HepG2 (cell line): ENCODE results near the gene TMEM121. TPM values are rescaled to one million over a fixed set of nuclear protein-coding genes. Genes with fewer than 3 reads are reported as not detected.

Experiments
- ATAC-seq: fragments of 200-7000 bp; cut with Tn5 transposase; 3 replicates; pipeline ENCODE4 v1.9.1; 2020; ENCODE audit warnings: mild to moderate bottlenecking, moderate library complexity
- BruUV-seq: library from RNA; stranded (reverse); fragments of 400-500 nt; replicated peaks from 2 replicates; lab custom pipeline; 2021; lab: Mats Ljungman, UMichigan
- CTCF ChIA-PET: fragments of 300-600 bp; formaldehyde crosslinking; extraction: SDS; loops from one replicate; lab custom pipeline; 2021; ENCODE audit warnings: low total read pairs, inconsistent platforms, low intra/inter-chr PET ratio; lab: Yijun Ruan, JAX
- POLR2A ChIA-PET: fragments of 350-600 bp; sonication (Branson Sonifier 250); formaldehyde crosslinking; loops from one replicate; lab custom pipeline; 2020; ENCODE audit warnings: antibody characterized with exemption, inconsistent platforms; lab: Yijun Ruan, JAX
- DNase-seq: peaks from one replicate; pipeline ENCODE4 v3.0.0-alpha.2; 2015; ENCODE audit warnings: low spot score
- FAIRE-seq: peaks from 3 replicates; lab custom pipeline; 2011; peaks lifted over from hg19 to GRCh38; lab: Jason Lieb, UNC
- H2AFZ ChIP-seq: one replicate; pipeline ENCODE4 v1.6.1; 2011; ENCODE audit warnings: low read length, inconsistent platforms
- H3K27ac ChIP-seq: fragments of 300-600 bp; 3 replicates; pipeline ENCODE4 v1.8.0; 2011; ENCODE audit warnings: mixed run types, mild to moderate bottlenecking, mixed read lengths, low read length, inconsistent platforms; ENCODE audit not compliant: insufficient read depth; ENCODE audit errors: extremely low read length
- H3K27me3 ChIP-seq, 2 experiments: fragments of 200-600 bp in 1 of 2; 2 replicates in 1 of 2; 3 replicates in 1 of 2; pipeline versions ENCODE4 v1.6.0 to v1.8.0; 2011; ENCODE audit warnings: low read length in 2 of 2, mild to moderate bottlenecking in 2 of 2, moderate library complexity in 2 of 2, inconsistent platforms in 1 of 2; ENCODE audit not compliant: insufficient read depth in 2 of 2, control insufficient read depth in 1 of 2
- H3K36me3 ChIP-seq, 2 experiments: fragments of 200-600 bp in 1 of 2; replicated peaks in 1 of 2; 2 replicates in 1 of 2; 3 replicates in 1 of 2; pipeline versions ENCODE4 v1.5.1 to v1.8.0; 2011; ENCODE audit warnings: low read length in 2 of 2, inconsistent platforms in 1 of 2; ENCODE audit not compliant: insufficient read depth in 2 of 2, control insufficient read depth in 1 of 2
- H3K4me1 ChIP-seq: 2 replicates; pipeline ENCODE4 v1.5.1; 2012; ENCODE audit warnings: low read length, inconsistent platforms; ENCODE audit not compliant: insufficient read depth
- H3K4me2 ChIP-seq: 2 replicates; pipeline ENCODE4 v1.6.0; 2011; ENCODE audit warnings: low read depth, low read length, inconsistent platforms
- H3K4me3 ChIP-seq, 3 experiments: fragments of 200-600 bp in 1 of 3; sonication (generic), shearing (Covaris generic) in 1 of 3; replicated peaks in 1 of 3; 2 replicates each; pipeline ENCODE4 v1.5.1; 2011 to 2016; ENCODE audit warnings: low read length in 3 of 3, inconsistent platforms in 2 of 3, low read depth in 2 of 3, mild to moderate bottlenecking in 2 of 3, control low read depth in 1 of 3, mixed read lengths in 1 of 3; ENCODE audit not compliant: insufficient read depth in 1 of 3
- H3K79me2 ChIP-seq: one replicate; pipeline ENCODE4 v1.6.1; 2011; ENCODE audit warnings: low read length, inconsistent platforms; ENCODE audit not compliant: insufficient read depth
- H3K9ac ChIP-seq: 2 replicates; pipeline ENCODE4 v1.6.0; 2011; ENCODE audit warnings: mild to moderate bottlenecking, low read depth, low read length, inconsistent platforms; ENCODE audit not compliant: insufficient read depth
- H3K9me3 ChIP-seq: 2 replicates; pipeline ENCODE4 v1.5.1; 2012; ENCODE audit warnings: mild to moderate bottlenecking, low read length
- H4K20me1 ChIP-seq: 2 replicates; pipeline ENCODE4 v1.6.0; 2011; ENCODE audit warnings: inconsistent platforms, mild to moderate bottlenecking, low read length, moderate library complexity; ENCODE audit not compliant: insufficient read depth
- ARID4A ChIP-seq: sonication (generic); formaldehyde crosslinking; IDR thresholded peaks from 2 replicates; pipeline ENCODE4 v1.5.0; 2020; ENCODE audit warnings: mild to moderate bottlenecking, missing genetic modification reagents, borderline replicate concordance
- CHD2 ChIP-seq: IDR thresholded peaks from 2 replicates; pipeline ENCODE4 v1.6.1; 2011; ENCODE audit warnings: low read depth, low read length, improper control_type of control experiment
- IKZF4 ChIP-seq: sonication (generic); formaldehyde crosslinking; IDR thresholded peaks from 2 replicates; pipeline ENCODE4 v1.5.1; 2020; ENCODE audit warnings: borderline replicate concordance, mild to moderate bottlenecking, low read depth, missing genetic modification reagents; ENCODE audit errors: not compliant biosample characterization
- POLR2G ChIP-seq: fragments of 200-400 bp; formaldehyde crosslinking; IDR thresholded peaks from 2 replicates; pipeline ENCODE4 v1.6.1; 2018; ENCODE audit warnings: mild to moderate bottlenecking, low read depth, low read length, moderate library complexity
- ZMYM3 ChIP-seq: sonication (generic); formaldehyde crosslinking; IDR thresholded peaks from 2 replicates; pipeline ENCODE4 v1.5.1; 2020; ENCODE audit warnings: mild to moderate bottlenecking, missing genetic modification reagents
- ZNF121 ChIP-seq: sonication (generic); formaldehyde crosslinking; IDR thresholded peaks from 2 replicates; pipeline ENCODE4 v1.5.0; 2020; ENCODE audit warnings: mild to moderate bottlenecking, missing genetic modification reagents
- ZNF607 ChIP-seq: sonication (generic); formaldehyde crosslinking; IDR thresholded peaks from 2 replicates; pipeline ENCODE4 v1.5.1; 2020; ENCODE audit warnings: missing genetic modification reagents, mild to moderate bottlenecking, borderline replicate concordance
- ZNF720 ChIP-seq: sonication (generic); formaldehyde crosslinking; IDR thresholded peaks from 2 replicates; pipeline ENCODE4 v1.4.0; 2020; ENCODE audit warnings: missing genetic modification reagents
- WGBS: methylation state at CpG from one replicate; pipeline ENCODE4 v1.1.6; 2017; ENCODE audit warnings: low lambda C conversion rate; 5-methylcytosine and 5-hydroxymethylcytosine counted together
- in situ Hi-C: cut with HindIII; loops from 2 replicates; pipeline ENCODE4 v1.10.0; 2017; ENCODE audit warnings: low pct_unique_long_range_greater_than_20kb; ENCODE audit not compliant: extremely low pct_ligation_motif_present
- intact Hi-C: fragments of 100-400 bp; cut with micrococcal nuclease; formaldehyde crosslinking; loops from one replicate; pipeline ENCODE4 v1.10.0; 2022; ENCODE audit not compliant: unreplicated experiment
- polyA plus RNA-seq, 8 experiments: library from polyadenylated mRNA; depleted of rRNA in 3 of 8; stranded (reverse) in 7 of 8; unstranded in 1 of 8; fragments of >200 nt; fragmentation: Illumina TruSeq in 4 of 8; extraction: Trizol in 4 of 8; gene quantifications; 2 replicates each; pipeline versions ENCODE4 v1.2.1 to v1.2.3, GENCODE V29; 2011 to 2016; ENCODE audit warnings: low read depth in 4 of 8, missing spikeins in 1 of 8, mixed read lengths in 1 of 8; ENCODE audit not compliant: insufficient read depth in 1 of 8
- total RNA-seq, 5 experiments: library from RNA; depleted of rRNA; stranded (reverse); fragments of >200 nt; fragmentation: Illumina TruSeq; extraction: Trizol; gene quantifications; 2 replicates each; pipeline ENCODE4 v1.2.3, GENCODE V29; 2016; ENCODE audit warnings: low read depth in 1 of 5
- TF ChIP-seq, protein P1 (sequence below): sonication (generic); formaldehyde crosslinking; IDR thresholded peaks from 2 replicates; pipeline ENCODE4 v1.5.0; 2020; ENCODE audit warnings: mild to moderate bottlenecking, missing genetic modification reagents

The TMEM121 gene
- total and polyA plus RNA-seq, 2 of the 13 experiments (the other 11 are each of a cell fraction or from before 2014, with no cell fraction given): 6.6 to 19.0 TPM

- Histone ChIP-seq H3K36me3 (no peaks in the 10 kb centered on the region), H3K9me3 (no peaks in the 10 kb centered on the region), H3K4me2 (no peak overlapping the region), H3K4me1 (peaks cover 88% of the 10 kb centered on the region), H3K27me3 (peaks cover 0 to 14% of the 10 kb centered on the region in 2 experiments; a peak in 3 of 5 replicates), H3K4me3 (no peak overlapping the region), H2AFZ (no peak overlapping the region), H3K9ac (no peak overlapping the region), H3K79me2 (peaks cover 3% of the 10 kb centered on the region), H4K20me1 (no peaks in the 10 kb centered on the region), H3K27ac (no peak overlapping the region)
- FAIRE-seq (no peak), DNase-seq (no peak), ATAC-seq (no peak)
- 78% methylated on average over 13 of the region's 13 CpGs for WGBS
- in situ Hi-C loops (no loop called here), intact Hi-C loops (no loop called here)
- POLR2A ChIA-PET: no interaction called here
- BruUV-seq: no TSS peak
- CTCF ChIA-PET: no interaction called here
- TF ChIP-seq POLR2G (peak; percentile 16; the same call in 1 of the 2 replicates), ZMYM3 (CRISPR knock-in tag) (peak; percentile 65; the same call in 1 of the 2 replicates), ZNF720 (CRISPR knock-in tag) (no peak), CHD2 (no peak), ZNF121 (CRISPR knock-in tag) (peak; percentile 76), IKZF4 (CRISPR knock-in tag) (peak; percentile 15), ARID4A (CRISPR knock-in tag) (no peak), ZNF607 (no peak)
- TF ChIP-seq, protein P1, sequence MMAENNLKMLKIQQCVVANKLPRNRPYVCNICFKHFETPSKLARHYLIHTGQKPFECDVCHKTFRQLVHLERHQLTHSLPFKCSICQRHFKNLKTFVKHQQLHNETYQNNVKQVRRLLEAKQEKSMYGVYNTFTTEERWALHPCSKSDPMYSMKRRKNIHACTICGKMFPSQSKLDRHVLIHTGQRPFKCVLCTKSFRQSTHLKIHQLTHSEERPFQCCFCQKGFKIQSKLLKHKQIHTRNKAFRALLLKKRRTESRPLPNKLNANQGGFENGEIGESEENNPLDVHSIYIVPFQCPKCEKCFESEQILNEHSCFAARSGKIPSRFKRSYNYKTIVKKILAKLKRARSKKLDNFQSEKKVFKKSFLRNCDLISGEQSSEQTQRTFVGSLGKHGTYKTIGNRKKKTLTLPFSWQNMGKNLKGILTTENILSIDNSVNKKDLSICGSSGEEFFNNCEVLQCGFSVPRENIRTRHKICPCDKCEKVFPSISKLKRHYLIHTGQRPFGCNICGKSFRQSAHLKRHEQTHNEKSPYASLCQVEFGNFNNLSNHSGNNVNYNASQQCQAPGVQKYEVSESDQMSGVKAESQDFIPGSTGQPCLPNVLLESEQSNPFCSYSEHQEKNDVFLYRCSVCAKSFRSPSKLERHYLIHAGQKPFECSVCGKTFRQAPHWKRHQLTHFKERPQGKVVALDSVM (CRISPR knock-in tag): peak; percentile 82
These were observed 24.7 kb upstream of the TMEM121 start for GRCh38 chr14:105501504-105502291.
